Measurements from ENCODE around the gene PRMT2. TPM values are rescaled to one million over a fixed set of nuclear protein-coding genes. Genes with fewer than 3 reads are reported as not detected.

Gene PRMT2
- total RNA-seq: 90.4 TPM
- 100 to 1,000 TPM; 129 to 202 (median 176) TPM for polyA plus RNA-seq

- H3K9me3 Mint-ChIP-seq: no peaks in the 10 kb centered on the region
- peak; percentile 86 to 90 for ATAC-seq (ENCODE audit: low read depth in 2 of 2)
- H3K36me3 Mint-ChIP-seq: peaks cover 11% of the 10 kb centered on the region
- Histone ChIP-seq H3K27ac (ENCODE audit: insufficient read depth, low read length, poor library complexity, severe bottlenecking) (peak within 1 kb of the TSS; percentile 92), H3K4me3 (ENCODE audit: low read depth, low read length) (peak within 1 kb of the TSS; percentile 83), H3K27me3 (ENCODE audit: control insufficient read depth, insufficient read depth, low read length) (no peaks in the 10 kb centered on the region), H3K9me3 (ENCODE audit: control insufficient read depth in 2 of 2, low read length in 2 of 2) (no peaks in the 10 kb centered on the region), H3K36me3 (ENCODE audit: control insufficient read depth, insufficient read depth, low read length) (no peaks in the 10 kb centered on the region), H3K4me1 (ENCODE audit: control insufficient read depth, insufficient read depth, low read length, poor library complexity, severe bottlenecking) (peaks cover 55% of the 10 kb centered on the region)
- peaks cover 7% of the 10 kb centered on the region for H3K27me3 Mint-ChIP-seq
- peak within 1 kb of the TSS; percentile 87 to 98 (median 98) for H3K4me3 Mint-ChIP-seq
- DNase-seq: peak; percentile 96 to 98 (median 98)
- H3K27ac Mint-ChIP-seq: peak within 1 kb of the TSS; percentile 91 to 97 (median 93)
- peaks cover 34 to 72% (median 52%) of the 10 kb centered on the region in 4 donors for H3K4me1 Mint-ChIP-seq
Measured at GRCh38 chr21:46635324-46636180, at the start of gene PRMT2. TSS of gene PRMT2 (plus strand) at chr21:46635674. CDS start at chr21:46636952, 1,278 bp downstream.

- no peak overlapping the region for H3K4me3 Mint-ChIP-seq
Measured at GRCh38 chr21:46594276-46594675, 41.2 kb upstream of the PRMT2 start.

GRCh38 chr21:46596201-46596600 is 39.3 kb upstream of the PRMT2 start:
- DNase-seq: no peak
- H3K4me3 ChIP-seq (ENCODE audit: low read depth, low read length): no peak overlapping the region
- Mint-ChIP-seq H3K9me3 (peaks cover 0 to 30% (median 9%) of the 10 kb centered on the region in 7 donors), H3K4me3 (no peak overlapping the region), H3K27ac (no peak overlapping the region), H3K36me3 (no peaks in the 10 kb centered on the region), H3K27me3 (no peaks in the 10 kb centered on the region), H3K4me1 (peaks cover 0 to 8% (median 0%) of the 10 kb centered on the region in 4 donors)
- no peak for ATAC-seq (ENCODE audit: low read depth in 2 of 2)
- H3K4me1 ChIP-seq (ENCODE audit: control insufficient read depth, insufficient read depth, low read length, poor library complexity, severe bottlenecking): no peaks in the 10 kb centered on the region
- peaks cover 2 to 14% of the 10 kb centered on the region in 2 experiments for H3K9me3 ChIP-seq (ENCODE audit: control insufficient read depth in 2 of 2, low read length in 2 of 2)
- H3K36me3 ChIP-seq (ENCODE audit: control insufficient read depth, insufficient read depth, low read length): no peaks in the 10 kb centered on the region
- no peaks in the 10 kb centered on the region for H3K27me3 ChIP-seq (ENCODE audit: control insufficient read depth, insufficient read depth, low read length)
- no peak overlapping the region for H3K27ac ChIP-seq (ENCODE audit: insufficient read depth, low read length, poor library complexity, severe bottlenecking)

More at GRCh38 chr21:46594276-46594675, 41.2 kb upstream of the PRMT2 start:
- H3K9me3 Mint-ChIP-seq: peaks cover 6 to 47% (median 23%) of the 10 kb centered on the region in 7 donors
- DNase-seq (no peak), ATAC-seq (ENCODE audit: low read depth in 2 of 2) (no peak)
- Histone ChIP-seq H3K36me3 (ENCODE audit: control insufficient read depth, insufficient read depth, low read length) (no peaks in the 10 kb centered on the region), H3K9me3 (ENCODE audit: control insufficient read depth in 2 of 2, low read length in 2 of 2) (peaks cover 5 to 17% of the 10 kb centered on the region in 2 experiments), H3K4me3 (ENCODE audit: low read depth, low read length) (no peak overlapping the region), H3K27ac (ENCODE audit: insufficient read depth, low read length, poor library complexity, severe bottlenecking) (no peak overlapping the region), H3K4me1 (ENCODE audit: control insufficient read depth, insufficient read depth, low read length, poor library complexity, severe bottlenecking) (no peaks in the 10 kb centered on the region), H3K27me3 (ENCODE audit: control insufficient read depth, insufficient read depth, low read length) (no peaks in the 10 kb centered on the region)
- no peaks in the 10 kb centered on the region for H3K27me3 Mint-ChIP-seq
- no peak overlapping the region for H3K27ac Mint-ChIP-seq
- H3K36me3 Mint-ChIP-seq: peaks cover 3% of the 10 kb centered on the region
- no peaks in the 10 kb centered on the region for H3K4me1 Mint-ChIP-seq

GRCh38 chr21:46597031-46597430 is 38.4 kb upstream of the PRMT2 start:
- Mint-ChIP-seq H3K36me3 (no peaks in the 10 kb centered on the region), H3K4me3 (no peak overlapping the region), H3K27ac (peak overlapping the region in 1 of 3 donors; percentile 38), H3K27me3 (no peaks in the 10 kb centered on the region), H3K9me3 (peaks cover 0 to 22% (median 5%) of the 10 kb centered on the region in 7 donors), H3K4me1 (peaks cover 0 to 8% (median 0%) of the 10 kb centered on the region in 4 donors)
- H3K9me3 ChIP-seq (ENCODE audit: control insufficient read depth in 2 of 2, low read length in 2 of 2): peaks cover 0 to 14% of the 10 kb centered on the region in 2 experiments
- no peaks in the 10 kb centered on the region for H3K36me3 ChIP-seq (ENCODE audit: control insufficient read depth, insufficient read depth, low read length)
- H3K27me3 ChIP-seq (ENCODE audit: control insufficient read depth, insufficient read depth, low read length): no peaks in the 10 kb centered on the region
- DNase-seq (no peak), ATAC-seq (ENCODE audit: low read depth in 2 of 2) (no peak)
- no peak overlapping the region for H3K4me3 ChIP-seq (ENCODE audit: low read depth, low read length)
- no peak overlapping the region for H3K27ac ChIP-seq (ENCODE audit: insufficient read depth, low read length, poor library complexity, severe bottlenecking)
- no peaks in the 10 kb centered on the region for H3K4me1 ChIP-seq (ENCODE audit: control insufficient read depth, insufficient read depth, low read length, poor library complexity, severe bottlenecking)

- Mint-ChIP-seq H3K27ac (no peak overlapping the region), H3K4me3 (no peak overlapping the region), H3K4me1 (peaks cover 0 to 8% (median 0%) of the 10 kb centered on the region in 4 donors), H3K27me3 (no peaks in the 10 kb centered on the region), H3K36me3 (no peaks in the 10 kb centered on the region), H3K9me3 (peaks cover 0 to 16% (median 4%) of the 10 kb centered on the region in 7 donors)
- ATAC-seq (ENCODE audit: low read depth in 2 of 2): no peak
- no peak for DNase-seq
- H3K4me1 ChIP-seq (ENCODE audit: control insufficient read depth, insufficient read depth, low read length, poor library complexity, severe bottlenecking): no peaks in the 10 kb centered on the region
- no peaks in the 10 kb centered on the region for H3K27me3 ChIP-seq (ENCODE audit: control insufficient read depth, insufficient read depth, low read length)
- no peak overlapping the region for H3K4me3 ChIP-seq (ENCODE audit: low read depth, low read length)
- H3K9me3 ChIP-seq (ENCODE audit: control insufficient read depth in 2 of 2, low read length in 2 of 2): peaks cover 0 to 14% of the 10 kb centered on the region in 2 experiments
- H3K36me3 ChIP-seq (ENCODE audit: control insufficient read depth, insufficient read depth, low read length): no peaks in the 10 kb centered on the region
- no peak overlapping the region for H3K27ac ChIP-seq (ENCODE audit: insufficient read depth, low read length, poor library complexity, severe bottlenecking)
Measured at GRCh38 chr21:46597896-46598343, 37.6 kb upstream of the PRMT2 start.

- Histone ChIP-seq H3K36me3 (ENCODE audit: control insufficient read depth, insufficient read depth, low read length) (no peaks in the 10 kb centered on the region), H3K9me3 (ENCODE audit: control insufficient read depth in 2 of 2, low read length in 2 of 2) (peaks cover 0 to 9% of the 10 kb centered on the region in 2 experiments), H3K4me1 (ENCODE audit: control insufficient read depth, insufficient read depth, low read length, poor library complexity, severe bottlenecking) (no peaks in the 10 kb centered on the region), H3K27ac (ENCODE audit: insufficient read depth, low read length, poor library complexity, severe bottlenecking) (no peak overlapping the region), H3K27me3 (ENCODE audit: control insufficient read depth, insufficient read depth, low read length) (no peaks in the 10 kb centered on the region), H3K4me3 (ENCODE audit: low read depth, low read length) (no peak overlapping the region)
- peaks cover 0 to 8% (median 0%) of the 10 kb centered on the region in 4 donors for H3K4me1 Mint-ChIP-seq
- H3K27me3 Mint-ChIP-seq: no peaks in the 10 kb centered on the region
- DNase-seq (peak in 1 of 3 donors; percentile 16), ATAC-seq (ENCODE audit: low read depth in 2 of 2) (no peak)
- no peak overlapping the region for H3K4me3 Mint-ChIP-seq
- H3K27ac Mint-ChIP-seq: peak overlapping the region in 1 of 3 donors; percentile 49
- H3K9me3 Mint-ChIP-seq: peaks cover 0 to 9% (median 0%) of the 10 kb centered on the region in 7 donors
- H3K36me3 Mint-ChIP-seq: no peaks in the 10 kb centered on the region
Measured at GRCh38 chr21:46598581-46599572, 36.6 kb upstream of the PRMT2 start.

DNA sequence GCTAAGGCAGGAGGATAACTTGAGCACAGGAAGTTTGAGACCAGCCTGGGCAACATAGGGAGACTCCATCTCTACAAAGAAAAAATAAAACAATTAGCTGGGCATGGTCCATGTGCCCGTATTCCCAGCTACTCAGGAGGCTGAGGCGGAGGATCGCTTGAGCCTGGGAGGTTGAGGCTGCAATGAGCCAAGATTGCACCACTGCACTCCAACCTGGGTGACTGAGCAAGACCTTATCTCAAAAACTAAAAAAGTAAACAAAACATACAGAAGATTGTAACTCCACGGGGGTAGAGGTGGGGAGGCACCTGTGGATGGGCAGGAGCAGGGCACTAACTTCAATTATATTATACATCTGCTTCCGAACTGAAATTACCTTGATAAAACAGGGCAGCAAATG is 35.2 kb upstream of the PRMT2 start:
- no peaks in the 10 kb centered on the region for H3K9me3 ChIP-seq (ENCODE audit: control insufficient read depth in 2 of 2, low read length in 2 of 2)
- peaks cover 5% of the 10 kb centered on the region for H3K4me1 ChIP-seq (ENCODE audit: control insufficient read depth, insufficient read depth, low read length, poor library complexity, severe bottlenecking)
- H3K36me3 ChIP-seq (ENCODE audit: control insufficient read depth, insufficient read depth, low read length): no peaks in the 10 kb centered on the region
- no peak for ATAC-seq (ENCODE audit: low read depth in 2 of 2)
- no peak overlapping the region for H3K4me3 ChIP-seq (ENCODE audit: low read depth, low read length)
- no peaks in the 10 kb centered on the region for H3K27me3 ChIP-seq (ENCODE audit: control insufficient read depth, insufficient read depth, low read length)
- no peak overlapping the region for H3K27ac ChIP-seq (ENCODE audit: insufficient read depth, low read length, poor library complexity, severe bottlenecking)
- Mint-ChIP-seq H3K27ac (peak overlapping the region in 1 of 3 donors; percentile 49), H3K9me3 (peaks cover 0 to 2% (median 0%) of the 10 kb centered on the region in 7 donors), H3K4me3 (no peak overlapping the region), H3K36me3 (no peaks in the 10 kb centered on the region), H3K4me1 (peaks cover 0 to 13% (median 6%) of the 10 kb centered on the region in 4 donors), H3K27me3 (no peaks in the 10 kb centered on the region)
- DNase-seq: no peak

Data from CD4-positive, CD25-positive, alpha-beta regulatory T cell (primary cell).